PFSK-1 (cell line): Measurements from ENCODE around the gene CENPP.

Experiments used
- POLR2AphosphoS5 ChIP-seq: IDR thresholded peaks from 2 replicates; pipeline ENCODE4 v1.6.1; 2012; ENCODE audit warnings: low read depth, mild to moderate bottlenecking, control low read depth, low read length, moderate library complexity
- REST ChIP-seq, 2 experiments: IDR thresholded peaks; 2 replicates each; pipeline versions ENCODE4 v1.6.1 to v1.8.0; 2011 to 2012; ENCODE audit warnings: low read depth in 2 of 2, low read length in 2 of 2, control low read depth in 1 of 2, inconsistent platforms in 1 of 2, mild to moderate bottlenecking in 1 of 2, moderate library complexity in 1 of 2; ENCODE audit not compliant: insufficient read depth in 1 of 2
- SIN3A ChIP-seq: IDR thresholded peaks from 2 replicates; pipeline ENCODE4 v1.6.1; 2012; ENCODE audit warnings: mild to moderate bottlenecking, low read length, moderate library complexity, borderline replicate concordance; ENCODE audit not compliant: insufficient read depth
- TAF1 ChIP-seq: IDR thresholded peaks from 2 replicates; pipeline ENCODE4 v1.6.1; 2012; ENCODE audit warnings: low read length, control low read depth, borderline replicate concordance; ENCODE audit not compliant: insufficient read depth

GRCh38 chr9:92616199-92616641 is 290.5 kb downstream of the CENPP start:
- TF ChIP-seq POLR2AphosphoS5, result no peak
- no peak for TF ChIP-seq TAF1
- TF ChIP-seq SIN3A, result no peak
- no peak for TF ChIP-seq REST (IDR thresholded peaks at IDR 0.05; ENCODE audit: insufficient read depth in 1 of 2, low read depth in 2 of 2, low read length in 2 of 2)
